Measurements from ENCODE around the gene RAET1E. TPM values are rescaled to one million over a fixed set of nuclear protein-coding genes. Genes with fewer than 3 reads are reported as not detected.
"Not testable (repeated sequence)": the region's sequence is repeated elsewhere in the genome, so short reads cannot be mapped to it uniquely, and the experiment has no call there.

The RAET1E gene
- total RNA-seq, 3 donors from 2014 or later = not detected

DNA sequence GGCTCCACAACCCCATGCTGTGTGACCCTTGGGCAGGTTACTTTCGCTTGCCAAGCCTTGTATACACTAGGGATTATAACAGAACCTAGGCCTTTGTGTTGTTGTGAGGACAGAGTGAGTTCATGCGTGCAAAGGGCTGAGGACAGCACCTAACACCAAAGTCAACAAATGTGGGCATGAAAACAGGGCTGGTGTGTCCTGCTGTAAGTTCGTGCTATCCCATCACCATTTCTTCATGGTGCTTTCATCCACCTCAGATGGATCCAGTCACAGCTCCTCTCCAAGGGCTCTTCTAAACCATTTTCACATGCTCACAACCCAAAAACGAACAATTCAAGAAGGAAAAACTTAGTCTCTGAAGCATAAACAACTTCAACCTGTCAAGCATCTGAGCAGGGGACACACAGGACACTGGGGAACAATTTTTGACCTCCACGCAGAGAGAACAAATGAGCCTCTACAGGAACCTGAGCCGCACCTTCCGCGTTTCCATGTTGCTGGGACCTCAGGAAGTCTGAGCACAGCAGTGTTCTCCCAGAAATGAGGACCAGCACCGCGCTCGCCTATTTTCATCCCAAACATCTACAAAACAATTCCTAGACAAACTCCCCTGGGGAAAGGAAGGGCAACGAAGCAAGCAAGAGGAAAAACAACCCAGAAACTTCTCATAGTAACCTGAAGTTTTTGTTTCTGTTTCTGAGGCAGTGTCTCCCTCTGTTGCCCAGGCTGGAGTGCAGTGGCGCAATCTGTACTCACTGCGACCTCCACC, 36.9 kb downstream of the RAET1E start:
- H3K4me3 Mint-ChIP-seq = no peak overlapping the region
- no peak for ATAC-seq
- DNase-seq = no peak
- H3K9me3 Mint-ChIP-seq = no peaks in the 10 kb centered on the region
- H3K36me3 Mint-ChIP-seq (ENCODE audit: insufficient read depth) = no peaks in the 10 kb centered on the region
- H3K27me3 Mint-ChIP-seq (ENCODE audit: low read depth) = peaks cover 18% of the 10 kb centered on the region
- peaks cover 12% of the 10 kb centered on the region for H3K4me1 Mint-ChIP-seq (ENCODE audit: low read depth)

GRCh38 chr6:149860513-149860833, 37.4 kb downstream of the RAET1E start:
- no peak for ATAC-seq
- no peak for DNase-seq
- no peaks in the 10 kb centered on the region for H3K9me3 Mint-ChIP-seq
- peaks cover 18% of the 10 kb centered on the region for H3K27me3 Mint-ChIP-seq (ENCODE audit: low read depth)
- H3K4me1 Mint-ChIP-seq (ENCODE audit: low read depth) = peaks cover 12% of the 10 kb centered on the region
- H3K36me3 Mint-ChIP-seq (ENCODE audit: insufficient read depth) = no peaks in the 10 kb centered on the region
- no peak overlapping the region for H3K4me3 Mint-ChIP-seq

DNA sequence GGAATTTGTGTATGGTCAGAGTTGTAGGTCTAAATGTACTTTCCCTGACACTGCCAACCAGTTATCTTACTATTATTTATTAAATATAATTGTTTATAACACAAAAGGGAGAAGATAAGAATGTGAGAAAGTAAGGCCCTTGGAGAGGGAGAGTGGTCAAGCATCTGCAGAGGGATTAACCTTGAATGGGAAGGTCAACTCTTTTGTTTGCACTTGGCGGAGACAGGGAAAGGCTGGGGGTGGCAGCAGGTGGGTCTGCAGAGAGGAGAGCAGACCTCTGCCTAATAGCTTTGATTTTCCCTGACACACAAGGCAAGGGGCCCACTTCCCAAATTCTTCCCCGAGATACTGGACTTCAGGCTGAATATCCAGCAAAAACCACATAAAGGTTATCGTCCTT, 38.0 kb downstream of the RAET1E start:
- Mint-ChIP-seq H3K36me3 (ENCODE audit: insufficient read depth) (no peaks in the 10 kb centered on the region), H3K27me3 (ENCODE audit: low read depth) (peaks cover 18% of the 10 kb centered on the region), H3K4me1 (ENCODE audit: low read depth) (peaks cover 12% of the 10 kb centered on the region), H3K4me3 (no peak overlapping the region), H3K9me3 (no peaks in the 10 kb centered on the region)
- ATAC-seq (no peak), DNase-seq (no peak)

GRCh38 chr6:149859368-149859767, 38.5 kb downstream of the RAET1E start:
- H3K4me3 Mint-ChIP-seq = no peak overlapping the region
- no peaks in the 10 kb centered on the region for H3K9me3 Mint-ChIP-seq
- no peak for DNase-seq
- no peaks in the 10 kb centered on the region for H3K36me3 Mint-ChIP-seq (ENCODE audit: insufficient read depth)
- H3K4me1 Mint-ChIP-seq (ENCODE audit: low read depth) = peaks cover 8% of the 10 kb centered on the region
- H3K27me3 Mint-ChIP-seq (ENCODE audit: low read depth) = peaks cover 18% of the 10 kb centered on the region
- no peak for ATAC-seq

DNA sequence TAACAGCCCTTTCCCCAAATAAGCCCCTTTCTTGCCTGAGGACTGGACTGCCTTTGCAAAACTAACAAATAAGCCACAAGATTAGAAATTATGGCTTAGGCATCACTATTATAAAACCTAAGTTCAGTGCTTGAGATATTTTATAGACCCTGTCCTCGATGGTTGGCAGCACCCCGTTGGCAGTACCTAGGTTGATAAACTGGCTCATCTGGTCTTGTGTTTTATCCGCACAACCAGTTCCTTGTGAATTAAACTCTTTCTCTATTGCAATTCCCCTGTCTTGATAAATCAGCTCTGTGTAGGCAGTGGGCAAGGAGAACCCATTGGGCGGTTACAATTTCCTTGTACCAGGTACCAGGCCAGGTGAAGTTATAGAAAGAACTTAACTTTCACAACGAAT, 40.4 kb downstream of the RAET1E start:
- no peak for DNase-seq
- Mint-ChIP-seq H3K27me3 (ENCODE audit: low read depth) (peaks cover 18% of the 10 kb centered on the region), H3K4me1 (ENCODE audit: low read depth) (peaks cover 5% of the 10 kb centered on the region), H3K9me3 (no peaks in the 10 kb centered on the region), H3K36me3 (ENCODE audit: insufficient read depth) (no peaks in the 10 kb centered on the region), H3K4me3 (no peak overlapping the region)
- no peak for ATAC-seq

GRCh38 chr6:149856256-149856994, 41.5 kb downstream of the RAET1E start:
- no peak overlapping the region for H3K4me3 Mint-ChIP-seq

DNA sequence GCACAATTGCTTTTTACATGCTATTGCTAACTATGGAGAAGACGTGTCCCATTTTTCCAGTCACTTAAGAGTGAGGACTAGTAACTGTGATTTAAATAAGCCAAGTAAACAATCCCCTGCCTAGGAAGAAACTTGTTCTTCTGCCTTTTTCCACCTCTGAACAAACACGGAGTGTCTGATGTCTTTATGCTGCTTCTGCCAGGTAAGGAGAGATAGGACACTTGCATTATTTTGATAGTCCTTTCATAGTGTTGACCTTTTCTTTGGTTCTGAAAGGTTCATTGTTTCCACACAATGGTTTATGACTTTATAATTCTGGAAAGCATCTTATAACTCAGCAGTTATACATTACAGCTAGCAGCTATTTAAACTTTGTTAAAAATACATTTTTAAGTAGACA, 42.2 kb downstream of the RAET1E start:
- DNase-seq (no peak), ATAC-seq (no peak)
- Mint-ChIP-seq H3K27me3 (ENCODE audit: low read depth) (peaks cover 5% of the 10 kb centered on the region), H3K36me3 (ENCODE audit: insufficient read depth) (peaks cover 7% of the 10 kb centered on the region), H3K4me3 (no peak overlapping the region), H3K9me3 (no peaks in the 10 kb centered on the region), H3K4me1 (ENCODE audit: low read depth) (peaks cover 14% of the 10 kb centered on the region)

More at GRCh38 chr6:149856256-149856994, 41.5 kb downstream of the RAET1E start:
- DNase-seq = no peak
- Mint-ChIP-seq H3K4me1 (ENCODE audit: low read depth) (peaks cover 13% of the 10 kb centered on the region), H3K36me3 (ENCODE audit: insufficient read depth) (peaks cover 2% of the 10 kb centered on the region), H3K9me3 (no peaks in the 10 kb centered on the region), H3K27me3 (ENCODE audit: low read depth) (peaks cover 12% of the 10 kb centered on the region)
- ATAC-seq = no peak

GRCh38 chr6:149855040-149855654, 42.8 kb downstream of the RAET1E start:
- no peak for DNase-seq
- H3K4me3 Mint-ChIP-seq = no peak overlapping the region
- H3K4me1 Mint-ChIP-seq (ENCODE audit: low read depth) = peaks cover 14% of the 10 kb centered on the region
- H3K27me3 Mint-ChIP-seq (ENCODE audit: low read depth) = peaks cover 3% of the 10 kb centered on the region
- H3K36me3 Mint-ChIP-seq (ENCODE audit: insufficient read depth) = peaks cover 7% of the 10 kb centered on the region
- no peak for ATAC-seq
- H3K9me3 Mint-ChIP-seq = no peaks in the 10 kb centered on the region

GRCh38 chr6:149854532-149854931, 43.4 kb downstream of the RAET1E start:
- no peaks in the 10 kb centered on the region for H3K9me3 Mint-ChIP-seq
- no peak overlapping the region for H3K4me3 Mint-ChIP-seq
- no peak for DNase-seq
- H3K36me3 Mint-ChIP-seq (ENCODE audit: insufficient read depth) = peaks cover 7% of the 10 kb centered on the region
- peaks cover 3% of the 10 kb centered on the region for H3K27me3 Mint-ChIP-seq (ENCODE audit: low read depth)
- no peak for ATAC-seq
- peaks cover 14% of the 10 kb centered on the region for H3K4me1 Mint-ChIP-seq (ENCODE audit: low read depth)

- DNase-seq; H3K9me3 Mint-ChIP-seq; H3K36me3 Mint-ChIP-seq (ENCODE audit: insufficient read depth); H3K4me3 Mint-ChIP-seq; ATAC-seq; H3K27me3 Mint-ChIP-seq (ENCODE audit: low read depth): not testable (repeated sequence)
- H3K4me1 Mint-ChIP-seq (ENCODE audit: low read depth) = peaks cover 14% of the 10 kb centered on the region
These were observed 43.9 kb downstream of the RAET1E start for GRCh38 chr6:149854017-149854416.

- ATAC-seq (no peak), DNase-seq (no peak)
- no peak overlapping the region for H3K4me3 Mint-ChIP-seq
- H3K4me1 Mint-ChIP-seq (ENCODE audit: low read depth) = peaks cover 14% of the 10 kb centered on the region
- H3K27me3 Mint-ChIP-seq (ENCODE audit: low read depth) = no peaks in the 10 kb centered on the region
- no peaks in the 10 kb centered on the region for H3K9me3 Mint-ChIP-seq
- peaks cover 7% of the 10 kb centered on the region for H3K36me3 Mint-ChIP-seq (ENCODE audit: insufficient read depth)
These were observed 45.0 kb downstream of the RAET1E start for GRCh38 chr6:149852881-149853280.

GRCh38 chr6:149852180-149852579, 45.7 kb downstream of the RAET1E start:
- peaks cover 14% of the 10 kb centered on the region for H3K4me1 Mint-ChIP-seq (ENCODE audit: low read depth)
- no peak for DNase-seq
- no peak overlapping the region for H3K4me3 Mint-ChIP-seq
- ATAC-seq = no peak
- no peaks in the 10 kb centered on the region for H3K27me3 Mint-ChIP-seq (ENCODE audit: low read depth)
- no peaks in the 10 kb centered on the region for H3K9me3 Mint-ChIP-seq
- H3K36me3 Mint-ChIP-seq (ENCODE audit: insufficient read depth) = peaks cover 7% of the 10 kb centered on the region

GRCh38 chr6:149851461-149852110, 46.3 kb downstream of the RAET1E start:
- no peaks in the 10 kb centered on the region for H3K9me3 Mint-ChIP-seq
- H3K4me1 Mint-ChIP-seq (ENCODE audit: low read depth) = peaks cover 14% of the 10 kb centered on the region
- H3K27me3 Mint-ChIP-seq (ENCODE audit: low read depth) = no peaks in the 10 kb centered on the region
- no peak overlapping the region for H3K4me3 Mint-ChIP-seq
- DNase-seq (no peak), ATAC-seq (no peak)
- H3K36me3 Mint-ChIP-seq (ENCODE audit: insufficient read depth) = peaks cover 7% of the 10 kb centered on the region

GRCh38 chr6:149848343-149848742, 49.6 kb downstream of the RAET1E start:
- DNase-seq; ATAC-seq; H3K4me3 Mint-ChIP-seq; H3K9me3 Mint-ChIP-seq; H3K27me3 Mint-ChIP-seq (ENCODE audit: low read depth); H3K36me3 Mint-ChIP-seq (ENCODE audit: insufficient read depth): not testable (repeated sequence)
- H3K4me1 Mint-ChIP-seq (ENCODE audit: low read depth) = peaks cover 14% of the 10 kb centered on the region

All from activated T-cell treated with anti-CD3 and anti-CD28 coated beads, Interleukin-2, amount 50 U/mL, for 4 hours (primary cell).